Activated T-cell treated with anti-CD3 and anti-CD28 coated beads, Interleukin-2, amount 50 U/mL, for 24 hours (primary cell): ENCODE measurements around the gene YOD1.

ENCODE experiments used
- DNase-seq: peaks from one replicate; pipeline ENCODE4 v3.0.0-alpha.2; 2020
- H3K27ac Mint-ChIP-seq: 2 replicates; pipeline ENCODE4 v1.8.0; 2020; ENCODE audit warnings: mild to moderate bottlenecking, mixed read lengths
- H3K27me3 Mint-ChIP-seq: 2 replicates; pipeline ENCODE4 v1.8.0; 2020; ENCODE audit warnings: mixed read lengths
- H3K36me3 Mint-ChIP-seq: 2 replicates; pipeline ENCODE4 v1.8.0; 2020; ENCODE audit warnings: low read depth, mixed read lengths
- H3K4me1 Mint-ChIP-seq: 2 replicates; pipeline ENCODE4 v1.8.0; 2020; ENCODE audit warnings: low read depth, mixed read lengths
- H3K4me3 Mint-ChIP-seq: 2 replicates; pipeline ENCODE4 v1.8.0; 2020; ENCODE audit warnings: mild to moderate bottlenecking, moderate library complexity, mixed read lengths
- H3K9me3 Mint-ChIP-seq: 2 replicates; pipeline ENCODE4 v1.8.0; 2020; ENCODE audit warnings: mixed read lengths

Gene YOD1

DNA sequence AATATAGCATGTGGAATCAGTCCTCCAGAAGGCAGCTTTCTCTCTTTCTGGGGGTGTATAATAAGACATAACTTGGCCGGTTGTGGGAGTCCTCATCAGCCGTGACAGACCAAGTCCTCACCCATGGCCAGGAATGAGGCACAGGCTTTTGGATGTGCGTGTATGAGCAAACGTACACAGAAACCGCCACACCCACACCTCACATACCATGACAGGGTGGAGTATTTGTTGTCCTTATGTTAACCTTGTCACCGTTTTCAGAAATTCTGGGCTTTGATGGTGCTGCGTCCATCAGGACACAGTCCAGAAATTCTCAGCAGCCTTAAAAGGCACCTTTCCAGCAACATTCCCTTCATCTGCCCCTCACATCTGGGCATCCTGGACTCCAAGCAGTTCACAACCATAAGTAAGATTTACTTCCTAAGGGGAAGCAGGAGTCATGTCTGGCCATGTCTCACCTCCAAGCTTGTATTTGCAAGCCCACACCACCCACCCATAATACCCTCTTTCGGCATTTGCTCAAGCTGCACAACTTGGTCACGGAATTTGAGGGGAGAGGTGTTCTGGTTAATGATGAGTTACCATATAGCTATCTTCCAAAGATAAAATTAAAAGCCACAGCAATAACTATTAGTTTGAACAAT, 30.8 kb downstream of the YOD1 start:
- no peaks in the 10 kb centered on the region for H3K36me3 Mint-ChIP-seq
- H3K9me3 Mint-ChIP-seq = no peaks in the 10 kb centered on the region
- no peak for DNase-seq
- peaks cover 14% of the 10 kb centered on the region for H3K27me3 Mint-ChIP-seq
- no peak overlapping the region for H3K4me3 Mint-ChIP-seq
- H3K4me1 Mint-ChIP-seq = peaks cover 10% of the 10 kb centered on the region
- no peak overlapping the region for H3K27ac Mint-ChIP-seq

DNA sequence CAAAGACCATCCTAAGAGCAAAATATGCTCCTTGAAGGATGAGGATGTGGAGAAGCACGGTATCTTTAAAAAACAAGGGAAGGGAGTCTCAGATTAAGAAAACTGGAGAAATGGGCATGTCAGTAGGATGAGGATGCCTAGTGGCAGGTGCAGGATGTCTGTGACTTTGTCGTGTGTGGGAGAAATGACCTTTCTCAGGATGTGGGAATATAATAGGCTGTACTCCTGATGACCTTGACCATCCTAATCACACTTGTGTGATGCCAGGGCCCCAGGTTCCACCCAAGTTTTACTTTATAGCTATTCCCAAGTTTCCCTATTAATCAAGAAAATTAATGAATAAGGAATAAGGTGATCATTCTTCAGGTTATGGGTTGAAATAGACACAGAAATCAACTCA, 31.3 kb downstream of the YOD1 start:
- Mint-ChIP-seq H3K9me3 (no peaks in the 10 kb centered on the region), H3K27ac (no peak overlapping the region), H3K4me1 (peaks cover 10% of the 10 kb centered on the region), H3K36me3 (no peaks in the 10 kb centered on the region), H3K4me3 (no peak overlapping the region), H3K27me3 (peaks cover 12% of the 10 kb centered on the region)
- no peak for DNase-seq

DNA sequence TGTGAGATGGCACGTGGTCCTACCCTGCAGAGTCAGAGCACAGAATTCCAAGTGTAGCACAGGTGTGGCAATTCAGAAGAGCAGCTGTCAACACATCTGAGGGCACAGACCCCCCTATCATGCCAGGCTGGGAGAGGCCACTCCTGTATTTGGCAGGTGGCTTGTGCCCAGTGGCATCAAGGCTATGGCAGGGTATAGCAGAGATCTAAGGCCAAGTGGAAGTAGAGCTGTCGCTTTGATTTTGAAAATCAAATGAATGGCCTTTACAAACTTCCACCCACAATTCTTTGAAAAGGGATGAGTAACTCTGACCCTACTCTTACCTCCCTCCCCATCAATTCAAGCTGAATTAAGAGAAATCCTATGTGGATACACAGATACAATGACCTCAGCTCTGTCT, 31.8 kb downstream of the YOD1 start:
- no peak overlapping the region for H3K4me3 Mint-ChIP-seq
- H3K36me3 Mint-ChIP-seq = no peaks in the 10 kb centered on the region
- no peaks in the 10 kb centered on the region for H3K9me3 Mint-ChIP-seq
- H3K4me1 Mint-ChIP-seq = peaks cover 5% of the 10 kb centered on the region
- no peak for DNase-seq
- H3K27ac Mint-ChIP-seq = no peak overlapping the region
- peaks cover 10% of the 10 kb centered on the region for H3K27me3 Mint-ChIP-seq

DNA sequence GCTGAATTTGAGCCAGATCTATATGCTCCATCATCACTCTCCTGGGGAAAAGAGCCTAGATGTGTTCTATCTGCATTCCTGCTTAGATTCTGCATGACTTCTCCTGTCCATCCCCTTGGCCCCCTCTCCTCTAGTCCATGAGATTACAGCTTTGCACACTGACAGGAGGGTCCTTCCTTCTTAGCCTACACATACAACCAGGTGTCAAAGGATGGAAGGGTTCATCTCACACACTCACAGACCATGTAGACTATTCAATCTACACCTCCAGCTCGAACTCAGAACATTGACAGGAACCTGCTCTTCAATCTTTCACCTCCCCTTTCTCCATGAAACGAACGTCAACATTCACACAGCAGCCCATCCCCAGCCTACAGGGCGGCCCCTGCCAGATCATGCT, 32.3 kb downstream of the YOD1 start:
- H3K27ac Mint-ChIP-seq = no peak overlapping the region
- no peak overlapping the region for H3K4me3 Mint-ChIP-seq
- H3K9me3 Mint-ChIP-seq = no peaks in the 10 kb centered on the region
- no peaks in the 10 kb centered on the region for H3K36me3 Mint-ChIP-seq
- H3K27me3 Mint-ChIP-seq = peaks cover 10% of the 10 kb centered on the region
- no peak for DNase-seq
- peaks cover 5% of the 10 kb centered on the region for H3K4me1 Mint-ChIP-seq

DNA sequence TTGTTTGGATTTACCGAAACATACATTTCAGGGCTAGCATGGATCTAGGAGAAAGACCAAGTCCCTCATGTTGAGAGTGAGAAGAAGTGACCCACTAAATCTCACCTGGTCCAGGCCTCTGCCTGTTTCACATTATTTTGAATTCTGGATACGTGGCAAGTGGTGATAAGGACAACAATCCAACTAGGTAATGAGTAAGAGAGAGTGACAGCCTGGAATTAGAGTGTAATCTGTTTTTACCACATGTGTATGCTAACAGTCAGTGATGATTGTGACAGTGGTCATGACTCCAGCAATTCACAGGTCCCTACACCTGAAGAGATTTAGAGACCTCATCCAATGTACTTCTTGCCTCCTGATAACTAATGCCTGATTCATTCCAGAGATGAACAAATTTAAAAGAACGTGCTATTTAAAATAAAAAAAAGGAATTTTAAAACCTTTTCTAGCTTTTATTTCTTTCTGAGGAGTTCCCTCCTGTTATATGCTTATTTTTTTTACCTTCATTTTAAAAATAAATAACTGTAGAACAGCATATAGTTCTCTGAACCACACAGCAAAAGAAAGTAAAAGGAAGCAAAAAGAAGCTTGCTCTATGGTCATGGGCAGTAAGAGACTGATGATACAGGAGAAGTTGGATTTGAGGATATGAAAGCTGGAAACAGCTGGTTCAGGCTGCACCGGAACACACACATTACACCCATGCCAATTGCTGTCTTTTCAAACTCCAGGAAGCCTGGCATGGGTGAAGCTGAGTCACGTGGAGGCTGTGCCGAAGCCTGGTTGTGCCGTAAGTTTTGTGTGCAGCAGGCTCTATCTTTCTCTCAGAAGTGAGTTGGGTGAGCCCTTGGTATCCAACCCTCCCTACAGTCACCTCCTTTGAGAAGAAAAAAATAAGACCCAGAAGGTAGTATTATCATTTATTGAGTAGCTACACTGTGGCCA, 33.1 kb downstream of the YOD1 start:
- Mint-ChIP-seq H3K9me3 (no peaks in the 10 kb centered on the region), H3K36me3 (no peaks in the 10 kb centered on the region), H3K27ac (no peak overlapping the region), H3K4me1 (peaks cover 5% of the 10 kb centered on the region), H3K27me3 (peaks cover 13% of the 10 kb centered on the region), H3K4me3 (no peak overlapping the region)
- no peak for DNase-seq

DNA sequence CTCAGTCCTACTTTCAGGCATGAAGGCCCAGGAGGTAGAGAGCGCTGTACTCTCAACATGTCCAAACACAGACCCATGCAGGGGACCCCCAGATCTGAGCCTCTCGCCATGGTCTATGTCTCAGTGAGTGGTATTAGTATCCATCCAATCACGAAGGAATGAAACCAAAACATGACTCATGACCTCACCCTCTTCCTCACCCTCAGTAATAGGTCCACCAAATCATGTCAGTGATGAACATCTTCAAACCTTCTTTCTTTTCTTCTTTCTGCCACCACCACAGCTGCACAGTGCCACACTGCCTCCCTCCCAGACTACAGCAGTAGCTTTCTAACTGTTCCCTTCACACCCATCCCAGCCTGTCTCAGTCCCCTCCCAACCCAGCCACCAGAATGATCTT, 35.2 kb downstream of the YOD1 start:
- Mint-ChIP-seq H3K9me3 (no peaks in the 10 kb centered on the region), H3K4me3 (no peak overlapping the region), H3K27me3 (peaks cover 14% of the 10 kb centered on the region), H3K36me3 (no peaks in the 10 kb centered on the region), H3K27ac (no peak overlapping the region), H3K4me1 (peaks cover 4% of the 10 kb centered on the region)
- DNase-seq = no peak

DNA sequence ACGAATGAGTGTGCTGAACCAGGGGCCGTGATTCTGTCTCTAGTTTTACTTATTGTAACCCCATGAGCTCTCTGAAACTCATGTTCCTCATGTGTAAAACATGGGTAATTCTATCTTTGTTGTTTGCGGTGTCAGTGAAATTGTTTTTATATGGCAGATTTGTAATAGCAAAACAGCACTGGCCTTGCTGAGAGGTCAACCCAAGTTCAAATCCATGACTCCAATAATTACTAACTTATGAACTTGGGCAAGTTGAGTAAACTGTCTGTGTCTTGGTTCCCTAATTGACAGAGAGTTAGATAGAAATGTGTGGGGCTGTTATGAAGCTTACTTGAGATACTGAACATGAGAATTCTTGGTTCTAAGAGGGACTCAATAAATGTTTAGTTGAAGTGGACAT, 36.3 kb downstream of the YOD1 start:
- peaks cover 13% of the 10 kb centered on the region for H3K27me3 Mint-ChIP-seq
- H3K36me3 Mint-ChIP-seq = no peaks in the 10 kb centered on the region
- no peaks in the 10 kb centered on the region for H3K9me3 Mint-ChIP-seq
- no peak overlapping the region for H3K27ac Mint-ChIP-seq
- DNase-seq = no peak
- H3K4me3 Mint-ChIP-seq = no peak overlapping the region
- peaks cover 4% of the 10 kb centered on the region for H3K4me1 Mint-ChIP-seq

DNA sequence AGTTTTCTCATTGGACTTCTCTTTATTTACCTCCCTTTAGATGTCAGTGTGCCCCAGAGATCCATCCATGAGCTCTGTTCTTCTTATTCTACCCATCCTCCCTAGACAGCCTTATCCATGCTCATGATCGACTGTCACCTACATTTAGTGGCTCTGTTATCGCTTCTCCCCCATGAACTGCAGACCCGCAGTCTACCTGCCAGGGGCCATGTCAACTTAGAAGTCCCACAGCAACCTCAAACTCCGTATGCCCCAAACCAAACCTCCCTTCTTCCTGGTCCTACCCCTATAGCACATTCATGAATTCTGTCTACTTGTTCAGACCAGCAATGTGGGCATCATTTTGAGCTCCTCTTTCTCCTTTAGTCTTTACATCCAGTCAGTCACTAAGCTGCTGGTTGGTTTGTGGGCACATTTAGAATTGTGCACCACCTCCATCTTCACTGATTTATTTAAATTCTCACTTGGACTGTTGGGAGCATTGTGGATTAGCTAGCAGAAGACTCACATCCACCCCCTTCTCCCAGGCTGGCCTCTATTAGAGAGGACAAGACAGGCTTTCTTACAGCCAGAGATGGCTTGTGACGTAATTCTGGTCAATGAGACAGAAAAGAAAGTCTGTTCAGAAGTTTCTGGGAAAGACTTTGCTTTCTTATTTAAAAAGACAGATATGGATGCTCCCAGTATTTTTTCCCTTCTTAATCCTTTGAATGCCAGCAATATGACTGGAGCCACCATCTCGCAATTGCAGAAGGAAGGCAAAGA, 37.5 kb downstream of the YOD1 start:
- peaks cover 13% of the 10 kb centered on the region for H3K27me3 Mint-ChIP-seq
- H3K4me3 Mint-ChIP-seq = no peak overlapping the region
- no peaks in the 10 kb centered on the region for H3K36me3 Mint-ChIP-seq
- DNase-seq = no peak
- no peaks in the 10 kb centered on the region for H3K9me3 Mint-ChIP-seq
- H3K4me1 Mint-ChIP-seq = peaks cover 4% of the 10 kb centered on the region
- H3K27ac Mint-ChIP-seq = no peak overlapping the region

DNA sequence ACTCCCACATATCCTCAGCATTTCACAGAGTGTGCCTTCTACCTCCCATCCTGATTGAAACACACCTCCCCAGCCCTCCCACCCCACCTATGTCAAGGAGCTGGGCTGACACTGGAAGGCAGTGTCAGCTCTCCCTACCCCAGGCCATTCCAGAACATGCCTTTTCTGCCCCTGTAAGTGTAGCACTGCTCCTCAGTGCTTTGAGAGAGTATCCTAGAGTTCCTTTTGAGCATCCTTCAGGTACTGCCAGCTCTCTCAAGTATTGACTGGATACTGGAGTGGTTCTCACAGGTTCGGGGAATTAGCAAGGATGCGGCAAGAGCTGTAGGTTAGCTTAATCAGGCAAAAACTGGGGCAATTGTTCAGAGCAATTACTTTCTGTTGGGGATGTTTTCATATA, 40.3 kb downstream of the YOD1 start:
- Mint-ChIP-seq H3K9me3 (no peaks in the 10 kb centered on the region), H3K4me3 (no peak overlapping the region), H3K27me3 (peaks cover 15% of the 10 kb centered on the region), H3K36me3 (no peaks in the 10 kb centered on the region), H3K4me1 (no peaks in the 10 kb centered on the region), H3K27ac (no peak overlapping the region)
- DNase-seq = no peak

DNA sequence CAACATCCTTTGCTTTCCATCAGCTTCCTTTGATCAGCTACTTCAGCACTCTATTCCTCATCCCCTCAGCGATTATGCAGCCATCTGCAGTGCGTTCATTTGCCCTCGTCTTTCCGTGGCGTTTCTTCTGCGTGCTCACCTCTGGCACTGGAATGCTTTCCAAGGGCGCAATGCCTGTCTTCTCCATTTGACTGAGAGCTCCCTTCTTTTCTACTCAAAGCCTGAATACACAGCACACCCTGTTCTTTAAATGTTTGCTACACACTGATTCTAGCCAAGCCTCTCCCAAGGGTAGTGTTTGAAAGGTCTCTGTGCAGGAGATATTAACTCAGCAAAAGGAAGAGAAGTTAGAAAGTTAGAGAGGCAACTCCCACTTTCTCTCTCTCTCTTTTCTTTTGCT, 41.1 kb downstream of the YOD1 start:
- H3K4me1 Mint-ChIP-seq = no peaks in the 10 kb centered on the region
- no peaks in the 10 kb centered on the region for H3K36me3 Mint-ChIP-seq
- no peak for DNase-seq
- no peak overlapping the region for H3K27ac Mint-ChIP-seq
- no peaks in the 10 kb centered on the region for H3K9me3 Mint-ChIP-seq
- H3K4me3 Mint-ChIP-seq = no peak overlapping the region
- peaks cover 17% of the 10 kb centered on the region for H3K27me3 Mint-ChIP-seq

DNA sequence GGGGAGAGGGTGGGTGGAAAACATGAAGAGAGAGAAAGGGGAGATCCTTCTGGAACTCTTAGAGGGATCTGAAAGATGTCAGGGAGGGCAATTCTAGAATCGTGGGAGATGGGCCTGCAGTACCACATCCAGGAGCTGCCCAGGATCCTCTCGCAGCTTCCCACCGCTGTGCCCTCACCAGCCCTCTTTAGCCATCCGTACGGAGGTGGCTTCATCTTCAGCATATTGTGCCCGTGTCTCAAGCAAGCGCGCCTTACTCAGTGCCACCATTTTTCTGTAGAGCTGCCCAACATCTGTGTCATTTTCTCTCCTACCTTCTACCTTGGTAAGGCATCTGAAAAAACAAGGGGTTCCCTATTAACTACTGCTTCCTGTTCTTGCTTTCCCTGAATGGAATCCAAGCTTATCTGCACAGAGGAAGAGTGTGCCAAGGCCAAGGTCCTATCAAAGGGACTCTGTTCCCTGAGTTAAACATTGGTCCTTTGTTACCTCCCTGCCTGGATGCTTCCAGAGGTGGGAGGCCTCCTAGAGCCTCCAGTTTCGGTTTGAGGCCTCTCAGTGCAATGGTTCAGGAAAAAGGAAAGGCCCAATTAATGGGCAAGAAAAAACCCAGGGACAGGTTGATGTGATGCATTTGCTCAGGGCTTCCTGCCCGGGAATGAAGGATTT, 41.7 kb downstream of the YOD1 start:
- Mint-ChIP-seq H3K36me3 (no peaks in the 10 kb centered on the region), H3K27ac (no peak overlapping the region), H3K4me3 (no peak overlapping the region), H3K4me1 (peaks cover 1% of the 10 kb centered on the region), H3K27me3 (peaks cover 16% of the 10 kb centered on the region), H3K9me3 (no peaks in the 10 kb centered on the region)
- DNase-seq = no peak

DNA sequence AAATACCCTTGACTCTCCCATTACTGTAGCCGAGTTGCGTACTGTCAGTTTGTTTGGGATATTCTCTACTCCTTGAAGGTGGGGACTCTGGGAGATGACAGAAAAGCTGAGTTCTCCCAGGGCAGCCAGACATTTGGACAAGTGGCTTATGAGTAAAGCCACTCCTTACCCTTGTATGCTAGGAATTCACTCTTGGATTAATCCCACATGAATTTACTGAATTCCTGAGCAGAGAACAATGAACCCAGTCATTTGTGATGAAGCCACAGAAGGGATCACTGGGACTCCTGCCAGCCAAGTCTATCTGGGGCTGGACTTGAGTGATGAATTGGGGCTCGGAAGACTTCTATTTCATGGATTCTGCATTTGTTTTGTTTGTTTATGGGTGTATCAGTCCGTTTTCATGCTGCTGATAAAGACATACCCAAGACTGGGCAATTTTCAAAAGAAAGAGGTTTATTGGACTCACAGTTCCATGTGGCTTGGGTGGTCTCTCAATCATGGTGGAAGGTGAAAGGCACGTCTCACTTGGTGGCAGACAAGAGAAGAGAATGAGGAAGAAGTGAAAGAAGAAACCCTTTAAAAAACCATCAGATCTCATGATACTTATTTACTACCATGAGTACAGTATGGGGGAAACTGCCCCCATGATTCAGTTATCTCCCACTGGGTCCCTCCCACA, 43.5 kb downstream of the YOD1 start:
- Mint-ChIP-seq H3K36me3 (no peaks in the 10 kb centered on the region), H3K4me1 (peaks cover 1% of the 10 kb centered on the region), H3K27ac (no peak overlapping the region), H3K27me3 (peaks cover 9% of the 10 kb centered on the region), H3K4me3 (no peak overlapping the region), H3K9me3 (no peaks in the 10 kb centered on the region)
- DNase-seq = no peak

DNA sequence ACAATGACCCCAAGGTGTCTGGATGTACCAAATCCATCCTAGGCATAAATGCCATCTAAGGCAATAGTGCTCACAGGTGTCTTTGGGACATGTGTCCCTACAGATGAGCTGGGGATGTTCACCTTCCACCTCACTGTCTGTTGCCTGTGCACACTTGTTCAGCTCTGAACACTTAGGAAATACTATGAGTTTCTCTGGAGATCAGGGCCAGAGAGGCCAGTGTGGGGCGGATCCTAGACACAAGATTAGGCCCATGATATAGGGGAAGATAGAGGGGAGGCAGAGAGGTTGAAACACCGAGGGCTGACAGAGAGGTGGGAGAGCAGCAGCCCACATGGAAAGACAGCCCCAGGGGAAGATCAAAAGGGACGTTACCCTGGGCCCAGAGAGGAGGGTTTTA, 44.1 kb downstream of the YOD1 start:
- Mint-ChIP-seq H3K27ac (no peak overlapping the region), H3K27me3 (peaks cover 4% of the 10 kb centered on the region), H3K4me1 (peaks cover 1% of the 10 kb centered on the region), H3K9me3 (no peaks in the 10 kb centered on the region), H3K36me3 (no peaks in the 10 kb centered on the region), H3K4me3 (no peak overlapping the region)
- no peak for DNase-seq

DNA sequence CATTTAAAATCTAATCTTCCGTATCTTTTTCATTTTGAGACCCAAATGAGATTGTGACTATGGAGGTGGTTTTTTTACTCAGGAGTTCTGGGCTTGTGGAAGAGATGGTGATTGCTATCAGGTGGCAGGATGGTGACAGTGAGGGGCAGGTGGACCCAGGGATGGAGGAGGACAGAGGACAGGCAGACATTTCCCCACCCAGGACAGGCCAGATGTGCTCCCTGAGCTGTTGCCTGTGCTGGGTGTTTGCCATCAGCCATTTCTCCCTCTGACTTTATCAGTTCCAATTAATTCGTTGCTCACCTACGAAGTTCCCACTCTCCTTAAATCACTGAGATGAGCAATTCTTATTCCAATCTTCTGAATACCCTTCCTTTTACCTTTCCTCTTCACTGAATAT, 44.9 kb downstream of the YOD1 start:
- Mint-ChIP-seq H3K27me3 (peaks cover 4% of the 10 kb centered on the region), H3K27ac (no peak overlapping the region), H3K36me3 (no peaks in the 10 kb centered on the region), H3K4me1 (peaks cover 1% of the 10 kb centered on the region), H3K9me3 (no peaks in the 10 kb centered on the region), H3K4me3 (no peak overlapping the region)
- no peak for DNase-seq
